Activated T-helper 1 cell treated with Interleukin-2 at 50 U/mL for 16 hours (primary cell): Measurements from ENCODE around the gene IL3RA.
"Not testable (repeated sequence)": the region's sequence is repeated elsewhere in the genome, so short reads cannot be mapped to it uniquely, and the experiment has no call there.

Source experiments
- DNase-seq: peaks from one replicate; pipeline ENCODE4 v3.0.0-alpha.2; 2020; ENCODE audit warnings: low read depth

The IL3RA gene

GRCh38 chrX:1425381-1425780 is 88.8 kb downstream of the IL3RA start:
- no peak for DNase-seq

- not testable (repeated sequence) for DNase-seq
Measured at GRCh38 chrX:1426321-1426720, 89.7 kb downstream of the IL3RA start.

- no peak for DNase-seq
Measured at GRCh38 chrX:1427756-1428155, 91.2 kb downstream of the IL3RA start.

DNA sequence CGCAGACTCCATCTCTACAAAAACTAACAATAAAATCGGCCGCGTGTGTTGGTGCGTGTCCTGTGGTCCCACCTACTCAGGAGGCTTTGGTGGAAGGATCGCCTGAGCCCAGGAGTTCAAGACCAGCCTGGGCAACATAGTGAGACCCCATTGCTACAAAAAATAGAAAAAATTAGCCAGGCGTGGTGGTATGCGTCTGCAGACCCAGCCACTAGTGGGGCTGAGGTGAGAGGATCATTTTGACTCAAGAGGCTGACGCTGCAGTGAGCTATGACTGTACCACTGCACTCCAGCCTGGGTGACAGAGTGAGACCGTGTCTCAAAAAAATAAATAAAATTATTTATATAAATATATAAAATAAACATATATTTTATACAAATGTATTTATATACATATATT is 93.9 kb downstream of the IL3RA start:
- DNase-seq, result no peak
